GM12891 (cell line): Measurements from ENCODE around the gene PLSCR3.

Experiments
- DNase-seq: peaks from one replicate; pipeline ENCODE4 v3.0.0; 2011; ENCODE audit warnings: low spot score; ENCODE audit not compliant: insufficient read length
- FAIRE-seq: peaks from 2 replicates; lab custom pipeline; 2011; peaks lifted over from hg19 to GRCh38; lab: Jason Lieb, UNC
- PAX5 ChIP-seq: IDR thresholded peaks from 2 replicates; pipeline ENCODE4 v1.6.1; 2011; ENCODE audit warnings: low read length, moderate library complexity, mild to moderate bottlenecking; ENCODE audit not compliant: insufficient read depth, severe bottlenecking
- POLR2A ChIP-seq: IDR thresholded peaks from 2 replicates; pipeline ENCODE4 v1.6.1; 2011; ENCODE audit warnings: low read depth, low read length, control low read depth
- POLR2AphosphoS5 ChIP-seq: IDR thresholded peaks from 2 replicates; pipeline ENCODE4 v1.6.1; 2011; ENCODE audit warnings: low read depth, low read length, control low read depth
- POU2F2 ChIP-seq: IDR thresholded peaks from 2 replicates; pipeline ENCODE4 v1.6.1; 2011; ENCODE audit warnings: low read depth, mild to moderate bottlenecking, control low read depth, low read length, moderate library complexity
- SPI1 ChIP-seq: IDR thresholded peaks from 2 replicates; pipeline ENCODE4 v1.6.1; 2011; ENCODE audit warnings: low read depth, low read length, control low read depth
- TAF1 ChIP-seq: IDR thresholded peaks from 2 replicates; pipeline ENCODE4 v1.6.1; 2011; ENCODE audit warnings: low read depth, low read length, control low read depth

PLSCR3 gene

DNA sequence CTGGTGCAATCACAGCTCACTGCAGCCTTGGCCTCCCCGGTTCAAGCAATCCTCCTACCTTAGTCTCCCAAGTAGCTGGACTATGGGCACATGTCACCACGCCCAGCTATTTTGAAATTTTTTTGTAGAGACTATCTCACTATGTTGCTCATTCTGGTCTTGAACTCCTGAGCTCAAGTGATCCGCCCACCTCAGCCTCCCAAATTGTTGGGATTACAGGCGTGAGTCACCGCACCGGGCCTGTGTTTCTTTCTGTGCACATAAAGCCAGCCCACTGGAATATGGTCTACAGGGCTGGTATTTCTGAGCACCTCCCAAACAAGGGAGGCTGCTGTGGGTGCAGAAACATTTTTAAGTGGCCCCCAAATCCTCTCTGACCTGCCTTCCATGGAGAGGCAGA, 31.0 kb downstream of the PLSCR3 start:
- TF ChIP-seq POLR2A (no peak), PAX5 (no peak), POU2F2 (no peak), POLR2AphosphoS5 (no peak), TAF1 (no peak), SPI1 (no peak)
- DNase-seq (no peak), FAIRE-seq (no peak)

DNA sequence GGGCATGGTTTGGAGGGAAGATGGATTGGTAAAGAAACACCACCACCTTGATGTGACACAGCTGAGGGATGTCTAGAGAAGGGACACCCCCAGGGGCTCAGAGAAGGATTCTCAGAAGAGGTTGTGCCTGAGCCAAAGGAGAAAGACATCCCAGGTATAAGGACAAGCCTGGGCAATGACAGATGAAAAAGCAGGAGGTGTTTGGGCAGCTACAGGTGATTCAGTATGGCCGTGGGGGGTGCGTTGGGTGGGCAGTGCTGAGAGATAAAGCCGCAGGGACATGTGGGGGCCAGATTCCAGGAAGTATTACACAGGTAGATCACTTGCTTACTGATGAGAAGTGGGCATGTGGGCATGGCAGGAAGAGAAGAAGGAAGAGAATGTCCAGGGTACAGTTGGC, 32.4 kb downstream of the PLSCR3 start:
- no peak for DNase-seq
- TF ChIP-seq POU2F2 (no peak), TAF1 (no peak), POLR2A (no peak)
- FAIRE-seq = no peak

DNA sequence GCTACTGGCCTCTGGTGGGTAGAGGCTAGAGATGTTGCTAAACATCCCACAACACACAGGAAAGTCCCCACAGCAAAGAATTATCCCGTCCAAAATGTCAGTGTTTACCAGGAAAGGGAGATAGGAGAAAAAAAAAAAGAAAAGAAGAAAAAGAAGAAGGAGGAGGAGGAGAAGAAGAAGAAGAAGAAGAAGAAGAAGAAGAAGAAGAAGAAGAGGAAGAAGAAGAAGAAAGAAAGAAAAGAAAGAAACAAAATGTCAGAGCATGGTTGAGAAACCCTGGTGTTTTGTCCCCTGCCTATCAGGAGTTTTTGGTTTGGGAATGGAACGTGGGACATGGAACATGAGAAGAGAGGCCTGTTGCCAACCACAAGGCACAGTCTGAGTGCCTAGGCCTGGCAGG, 36.9 kb downstream of the PLSCR3 start:
- TF ChIP-seq TAF1 = no peak
- TF ChIP-seq SPI1 = no peak
- TF ChIP-seq POU2F2 = no peak
- TF ChIP-seq PAX5 = no peak
- TF ChIP-seq POLR2AphosphoS5 = no peak
- no peak for FAIRE-seq
- DNase-seq = no peak

DNA sequence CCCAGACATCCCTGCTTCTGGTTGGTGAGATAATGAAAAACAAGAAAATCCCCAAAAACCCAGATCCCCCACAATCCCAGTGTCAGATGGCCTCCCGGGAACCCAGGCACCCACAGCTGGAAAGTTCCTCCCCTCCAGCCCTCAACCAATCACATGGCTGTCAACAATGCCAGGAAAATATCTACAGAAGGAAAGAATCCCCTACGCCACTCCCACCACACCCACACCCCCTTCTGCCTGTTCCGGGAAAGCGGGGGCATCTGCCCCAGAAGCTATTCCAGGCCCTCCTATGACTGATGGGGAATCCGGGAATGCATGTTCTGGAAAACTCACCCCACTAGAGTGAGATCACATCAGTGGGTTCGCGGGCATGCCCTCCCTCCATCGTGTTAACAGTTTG, 37.6 kb downstream of the PLSCR3 start:
- FAIRE-seq (no peak), DNase-seq (no peak)
- TF ChIP-seq TAF1 = no peak
- no peak for TF ChIP-seq PAX5
- no peak for TF ChIP-seq POLR2A
- TF ChIP-seq POLR2AphosphoS5 = no peak
- TF ChIP-seq POU2F2 = no peak
- no peak for TF ChIP-seq SPI1

DNA sequence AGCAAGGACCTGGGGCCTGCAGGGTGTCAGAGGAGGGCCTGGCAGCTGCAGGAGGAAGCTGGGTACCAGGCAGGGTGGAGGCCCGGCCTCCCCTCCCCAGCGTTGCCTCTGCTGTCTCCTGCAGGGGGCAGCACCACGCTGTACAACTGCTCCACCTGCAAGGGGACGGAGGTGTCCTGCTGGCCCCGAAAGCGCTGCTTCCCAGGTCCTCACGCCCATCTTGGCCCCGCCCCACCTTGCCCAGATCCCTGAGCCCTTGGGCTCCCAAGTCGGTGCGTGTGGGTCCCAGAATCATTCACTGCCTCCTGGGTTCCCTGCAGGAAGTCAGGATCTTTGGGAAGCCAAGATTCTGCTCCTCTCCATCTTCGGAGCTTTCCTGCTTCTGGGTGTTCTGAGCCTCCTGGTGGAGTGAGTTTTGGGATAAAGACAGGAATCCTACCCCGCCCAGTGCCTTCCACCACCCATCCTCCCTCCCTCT, 38.2 kb downstream of the PLSCR3 start:
- FAIRE-seq = peak; percentile 99
- DNase-seq = peak; percentile 83
- TF ChIP-seq SPI1 (peak; percentile 5; the same call in 1 of the 2 replicates), POU2F2 (no peak), TAF1 (no peak), PAX5 (no peak), POLR2AphosphoS5 (no peak), POLR2A (no peak)

DNA sequence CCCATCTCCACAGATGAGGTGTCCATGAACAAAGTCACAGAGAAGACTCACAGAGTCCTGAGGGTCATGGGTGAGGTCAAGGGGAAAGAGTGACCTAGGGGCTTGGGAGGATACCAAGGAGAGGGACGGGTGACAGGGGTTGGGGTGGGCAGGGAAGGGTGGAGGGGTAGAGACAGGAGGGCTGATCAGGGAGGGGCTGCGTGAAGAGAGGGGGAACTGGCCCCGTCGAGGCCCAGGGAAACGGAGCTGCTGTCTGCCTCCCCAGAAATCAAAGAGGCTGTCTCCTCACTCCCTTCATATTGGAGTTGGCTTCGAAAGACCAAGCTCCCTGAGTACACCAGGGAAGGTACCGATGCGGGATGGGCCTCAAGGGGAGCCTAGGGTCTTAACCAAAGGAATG, 38.8 kb downstream of the PLSCR3 start:
- no peak for TF ChIP-seq TAF1
- TF ChIP-seq PAX5 = no peak
- no peak for TF ChIP-seq POLR2AphosphoS5
- TF ChIP-seq SPI1 = no peak
- TF ChIP-seq POLR2A = no peak
- TF ChIP-seq POU2F2 = no peak
- no peak for FAIRE-seq
- DNase-seq = no peak

DNA sequence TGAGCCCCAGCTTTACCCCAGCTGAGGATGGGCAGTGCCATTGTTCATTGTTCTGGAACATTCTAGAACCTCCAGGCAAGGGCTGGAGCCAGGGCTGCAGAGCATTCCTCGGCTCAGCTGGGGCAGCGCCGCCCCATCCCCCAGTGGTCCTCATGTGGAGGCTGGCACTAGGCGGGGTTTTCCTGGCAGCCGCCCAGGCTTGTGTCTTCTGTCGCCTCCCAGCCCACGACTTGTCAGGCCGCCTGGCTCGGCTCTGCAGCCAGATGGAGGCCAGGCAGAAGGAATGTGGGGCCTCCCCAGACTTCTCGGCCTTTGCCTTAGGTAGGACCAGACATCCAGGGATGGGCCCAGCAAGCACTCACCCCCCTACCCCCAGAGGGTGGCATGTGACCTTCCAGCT, 39.3 kb downstream of the PLSCR3 start, which contains the start of gene TMEM95:
Gene TMEM95 (plus strand): TSS at position 104 of the 400 bp plus-strand sequence. CDS start 49 bp downstream, at position 153.
- TF ChIP-seq POLR2AphosphoS5 (no peak), POLR2A (no peak), POU2F2 (no peak), SPI1 (no peak), PAX5 (no peak)
- FAIRE-seq (no peak), DNase-seq (no peak)

DNA sequence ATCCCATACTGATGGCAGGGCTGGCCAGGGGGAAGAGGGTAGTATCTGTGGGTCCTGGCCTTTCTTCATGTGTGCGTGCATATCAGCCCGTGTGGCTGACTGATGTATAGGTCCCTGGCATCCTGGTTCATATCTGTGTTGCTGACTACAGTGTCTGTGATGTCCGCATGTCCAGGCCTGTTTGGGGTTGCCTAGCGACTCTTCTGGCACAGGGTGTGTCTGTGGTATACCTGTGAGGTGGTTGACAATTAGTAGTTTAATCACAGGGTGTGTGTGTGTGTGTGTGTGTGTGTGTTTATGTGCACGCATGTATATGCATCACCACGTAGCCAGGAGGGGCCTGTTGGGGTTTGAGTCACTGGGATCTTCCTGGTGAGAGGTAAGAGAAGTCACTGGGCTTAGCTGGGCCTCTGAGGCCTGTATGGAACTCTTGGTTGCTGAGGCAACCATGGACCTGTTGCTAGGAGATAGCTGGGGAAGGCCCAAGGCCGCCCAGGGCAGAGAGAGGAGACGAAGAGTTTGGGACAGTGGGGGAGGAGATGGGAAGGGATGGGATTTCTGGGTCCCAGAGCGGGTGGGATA, 40.0 kb downstream of the PLSCR3 start:
- no peak for DNase-seq
- peak; percentile 78 for FAIRE-seq
- TF ChIP-seq POLR2A (no peak), POU2F2 (peak; percentile 56; the same call in 1 of the 2 replicates)

DNA sequence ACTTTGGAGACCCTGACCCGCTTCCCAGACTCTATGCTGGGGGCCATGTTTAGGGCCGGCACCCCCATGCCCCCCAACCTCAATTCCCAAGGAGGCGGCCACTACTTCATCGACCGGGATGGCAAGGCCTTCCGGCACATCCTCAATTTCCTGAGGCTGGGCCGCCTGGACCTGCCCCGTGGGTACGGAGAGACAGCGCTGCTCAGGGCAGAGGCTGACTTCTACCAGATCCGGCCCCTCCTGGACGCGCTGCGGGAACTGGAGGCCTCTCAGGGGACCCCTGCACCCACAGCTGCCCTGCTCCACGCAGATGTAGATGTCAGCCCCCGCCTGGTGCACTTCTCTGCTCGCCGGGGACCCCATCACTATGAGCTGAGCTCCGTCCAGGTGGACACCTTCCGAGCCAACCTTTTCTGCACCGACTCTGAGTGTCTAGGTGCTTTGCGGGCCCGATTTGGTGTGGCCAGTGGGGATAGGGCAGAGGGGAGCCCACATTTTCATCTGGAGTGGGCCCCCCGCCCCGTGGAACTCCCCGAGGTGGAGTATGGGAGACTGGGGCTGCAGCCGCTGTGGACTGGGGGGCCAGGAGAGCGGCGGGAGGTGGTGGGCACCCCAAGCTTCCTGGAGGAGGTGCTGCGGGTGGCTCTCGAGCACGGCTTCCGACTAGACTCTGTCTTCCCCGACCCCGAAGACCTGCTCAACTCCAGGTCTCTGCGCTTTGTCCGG, 41.3 kb downstream of the PLSCR3 start:
- DNase-seq (no peak), FAIRE-seq (no peak)
- TF ChIP-seq TAF1 = no peak
- TF ChIP-seq PAX5 = no peak
- no peak for TF ChIP-seq POU2F2
- TF ChIP-seq POLR2A = no peak
- TF ChIP-seq SPI1 = no peak
- no peak for TF ChIP-seq POLR2AphosphoS5
